ENCODE results near the gene NTM. TPM values are rescaled to one million over a fixed set of nuclear protein-coding genes. Genes with fewer than 3 reads are reported as not detected.

The NTM gene
- total and polyA plus RNA-seq, 2 of the 8 experiments (the other 6 are each of a cell fraction or from before 2014, with no cell fraction given): 13.4 to 20.0 TPM

GRCh38 chr11:131914361-131914774, 544.0 kb downstream of the NTM start (continued):
- TF ChIP-seq EGR1 (IDR thresholded peaks at IDR 0.05; ENCODE audit: borderline replicate concordance, low read depth, low read length) (no peak), TCF12 (IDR thresholded peaks at IDR 0.05; ENCODE audit: low read depth, low read length) (no peak), TAF7 (optimal IDR thresholded peaks at IDR 0.05; ENCODE audit: borderline replicate concordance, low read depth, low read length) (no peak), SRF (IDR thresholded peaks at IDR 0.05; ENCODE audit: low read depth, low read length) (no peak), E2F6 (IDR thresholded peaks at IDR 0.05) (no peak), NANOG (IDR thresholded peaks at IDR 0.05; ENCODE audit: insufficient read depth, low read depth, low read length, poor library complexity, severe bottlenecking) (no peak), SIN3A (conservative IDR thresholded peaks at IDR 0.05 in 1 of 2, IDR thresholded peaks at IDR 0.05 in 1 of 2; ENCODE audit: low read depth in 1 of 2, low read length in 2 of 2) (no peak)
